Liver (tissue), 3 donors: ENCODE measurements around the gene SLC18A3.

ENCODE experiments used
- EGR1 ChIP-seq, 2 donors: IDR thresholded peaks; 2 replicates each; pipeline ENCODE4 v1.6.1; 2016 to 2018; ENCODE audit warnings: antibody characterized with exemption in 2 of 2, low read depth in 2 of 2
- FOXA1 ChIP-seq: IDR thresholded peaks from 2 replicates; pipeline ENCODE4 v1.6.1; 2016; ENCODE audit warnings: antibody characterized with exemption
- GABPA ChIP-seq, 2 donors: IDR thresholded peaks in 1 of 2; conservative IDR thresholded peaks in 1 of 2; 2 replicates each; pipeline ENCODE4 v1.6.1; 2016; ENCODE audit warnings: antibody characterized with exemption in 2 of 2, mild to moderate bottlenecking in 1 of 2, moderate library complexity in 1 of 2
- NR2F2 ChIP-seq: IDR thresholded peaks from 2 replicates; pipeline ENCODE4 v1.6.1; 2016; ENCODE audit warnings: antibody characterized with exemption
- RAD21 ChIP-seq, 2 donors: IDR thresholded peaks; 2 replicates each; pipeline ENCODE4 v1.6.1; 2016; ENCODE audit warnings: antibody characterized with exemption in 2 of 2, mild to moderate bottlenecking in 2 of 2
- TAF1 ChIP-seq: conservative IDR thresholded peaks from 2 replicates; pipeline ENCODE4 v1.6.1; 2016; ENCODE audit warnings: antibody characterized with exemption, mild to moderate bottlenecking
- YY1 ChIP-seq: IDR thresholded peaks from 2 replicates; pipeline ENCODE4 v1.6.1; 2016; ENCODE audit warnings: antibody characterized with exemption, mild to moderate bottlenecking
- TF ChIP-seq, protein P1 (sequence below): fragments of 150-350 bp; IDR thresholded peaks from 2 replicates; pipeline ENCODE4 v1.5.1; 2017; ENCODE audit warnings: improper control_type of control experiment, low read depth, low read length; ENCODE audit not compliant: missing input control
- TF ChIP-seq, protein P2 (sequence below): IDR thresholded peaks from 2 replicates; pipeline ENCODE4 v1.6.1; 2016; ENCODE audit warnings: antibody characterized with exemption
- TF ChIP-seq, protein P3 (sequence below): IDR thresholded peaks from 2 replicates; pipeline ENCODE4 v1.6.1; 2016; ENCODE audit warnings: antibody characterized with exemption
- donor health status: healthy.
- donor health status: healthy.

DNA sequence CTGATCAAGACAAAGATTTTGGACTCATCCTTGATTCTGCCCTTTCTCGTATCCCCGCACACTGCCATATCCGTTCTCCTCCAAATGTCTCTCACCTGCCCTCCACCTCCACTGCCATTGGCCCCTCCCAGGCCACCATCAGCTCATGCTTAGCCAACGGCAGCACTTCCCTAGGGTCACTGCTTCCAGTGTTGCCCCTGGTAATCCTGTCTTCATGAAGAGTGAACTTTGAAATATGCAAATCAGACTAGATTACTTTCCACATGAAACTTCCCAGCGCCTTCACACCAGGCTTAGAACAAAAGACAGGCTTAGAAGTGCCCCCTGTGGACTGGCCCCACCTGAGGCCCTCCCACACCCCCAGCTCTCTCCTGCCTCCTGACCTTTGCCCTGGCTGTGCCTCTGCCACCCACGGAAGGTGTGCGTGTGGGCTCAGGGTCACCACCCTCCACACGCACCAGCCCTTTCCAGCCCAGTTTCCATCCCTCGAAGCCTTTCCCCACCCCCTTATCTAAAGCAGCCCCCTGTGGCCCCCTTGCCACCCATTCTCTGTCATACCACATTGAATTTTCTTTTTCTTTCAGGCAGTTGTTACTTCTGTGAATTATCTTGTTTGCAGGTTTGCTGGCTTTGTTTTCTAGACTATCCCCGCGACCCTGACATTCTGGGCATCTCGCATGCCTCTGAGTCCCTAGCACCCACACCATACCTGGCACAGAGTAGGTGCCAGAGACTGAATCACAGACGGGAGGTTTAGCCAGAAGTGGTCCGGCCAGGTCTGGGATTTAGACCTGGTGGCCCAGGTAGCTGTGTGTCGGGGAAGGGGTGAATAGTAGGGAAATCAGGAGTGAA, 42.5 kb downstream of the SLC18A3 start:
- no peak for TF ChIP-seq FOXA1
- TF ChIP-seq GABPA (IDR thresholded peaks at IDR 0.05 in 1 of 2, conservative IDR thresholded peaks at IDR 0.05 in 1 of 2) = no peak
- TF ChIP-seq, protein P1, sequence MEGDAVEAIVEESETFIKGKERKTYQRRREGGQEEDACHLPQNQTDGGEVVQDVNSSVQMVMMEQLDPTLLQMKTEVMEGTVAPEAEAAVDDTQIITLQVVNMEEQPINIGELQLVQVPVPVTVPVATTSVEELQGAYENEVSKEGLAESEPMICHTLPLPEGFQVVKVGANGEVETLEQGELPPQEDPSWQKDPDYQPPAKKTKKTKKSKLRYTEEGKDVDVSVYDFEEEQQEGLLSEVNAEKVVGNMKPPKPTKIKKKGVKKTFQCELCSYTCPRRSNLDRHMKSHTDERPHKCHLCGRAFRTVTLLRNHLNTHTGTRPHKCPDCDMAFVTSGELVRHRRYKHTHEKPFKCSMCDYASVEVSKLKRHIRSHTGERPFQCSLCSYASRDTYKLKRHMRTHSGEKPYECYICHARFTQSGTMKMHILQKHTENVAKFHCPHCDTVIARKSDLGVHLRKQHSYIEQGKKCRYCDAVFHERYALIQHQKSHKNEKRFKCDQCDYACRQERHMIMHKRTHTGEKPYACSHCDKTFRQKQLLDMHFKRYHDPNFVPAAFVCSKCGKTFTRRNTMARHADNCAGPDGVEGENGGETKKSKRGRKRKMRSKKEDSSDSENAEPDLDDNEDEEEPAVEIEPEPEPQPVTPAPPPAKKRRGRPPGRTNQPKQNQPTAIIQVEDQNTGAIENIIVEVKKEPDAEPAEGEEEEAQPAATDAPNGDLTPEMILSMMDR = no peak
- no peak for TF ChIP-seq YY1
- TF ChIP-seq TAF1 = no peak
- TF ChIP-seq, protein P2, sequence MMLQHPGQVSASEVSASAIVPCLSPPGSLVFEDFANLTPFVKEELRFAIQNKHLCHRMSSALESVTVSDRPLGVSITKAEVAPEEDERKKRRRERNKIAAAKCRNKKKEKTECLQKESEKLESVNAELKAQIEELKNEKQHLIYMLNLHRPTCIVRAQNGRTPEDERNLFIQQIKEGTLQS = no peak
- TF ChIP-seq NR2F2 = no peak
- TF ChIP-seq, protein P3, sequence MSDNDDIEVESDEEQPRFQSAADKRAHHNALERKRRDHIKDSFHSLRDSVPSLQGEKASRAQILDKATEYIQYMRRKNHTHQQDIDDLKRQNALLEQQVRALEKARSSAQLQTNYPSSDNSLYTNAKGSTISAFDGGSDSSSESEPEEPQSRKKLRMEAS = no peak
- no peak for TF ChIP-seq EGR1 (IDR thresholded peaks at IDR 0.05; ENCODE audit: low read depth in 2 of 2)
- TF ChIP-seq RAD21 (IDR thresholded peaks at IDR 0.05) = no peak
